ENCODE measurements around the gene MALT1. TPM values are rescaled to one million over a fixed set of nuclear protein-coding genes. Genes with fewer than 3 reads are reported as not detected.

Gene MALT1
- total RNA-seq, 3 donors from 2014 or later: 26.7 to 33.5 (median 26.9) TPM

DNA sequence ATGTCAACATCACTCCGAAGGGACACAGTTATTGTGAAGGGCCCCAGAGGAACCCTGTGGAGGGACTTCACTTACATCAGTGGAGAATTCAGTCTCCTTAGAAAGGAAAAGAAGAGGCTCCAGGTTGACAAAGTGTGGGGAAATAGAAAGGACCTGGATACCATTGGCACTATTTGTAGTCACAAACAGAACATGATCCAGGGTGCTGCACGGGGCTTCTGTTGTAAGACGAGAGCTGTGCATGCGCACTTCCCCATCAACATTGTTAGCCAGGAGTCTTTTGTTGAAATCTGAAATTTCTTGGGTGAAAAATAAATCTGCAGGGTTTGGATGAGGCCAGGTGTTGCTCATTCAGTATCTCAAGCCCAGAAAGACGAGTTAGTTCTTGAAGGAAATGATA lies 40.0 kb upstream of the MALT1 start:
- DNase-seq (ENCODE audit: low spot score in 2 of 2): no peak
- H3K4me3 ChIP-seq: no peak overlapping the region
- no peaks in the 10 kb centered on the region for H3K27me3 ChIP-seq
- no peaks in the 10 kb centered on the region for H3K9me3 ChIP-seq
- no peaks in the 10 kb centered on the region for H3K4me1 ChIP-seq
- H3K36me3 ChIP-seq: no peaks in the 10 kb centered on the region
- no peak overlapping the region for H3K27ac ChIP-seq
- intact Hi-C loops (cut with DNase I; ENCODE audit: low total_unique reads): no loop called here
- TF ChIP-seq POLR2AphosphoS5 (IDR thresholded peaks at IDR 0.05) (no peak), POLR2A (IDR thresholded peaks at IDR 0.05) (no peak)
- TF ChIP-seq, protein P1, sequence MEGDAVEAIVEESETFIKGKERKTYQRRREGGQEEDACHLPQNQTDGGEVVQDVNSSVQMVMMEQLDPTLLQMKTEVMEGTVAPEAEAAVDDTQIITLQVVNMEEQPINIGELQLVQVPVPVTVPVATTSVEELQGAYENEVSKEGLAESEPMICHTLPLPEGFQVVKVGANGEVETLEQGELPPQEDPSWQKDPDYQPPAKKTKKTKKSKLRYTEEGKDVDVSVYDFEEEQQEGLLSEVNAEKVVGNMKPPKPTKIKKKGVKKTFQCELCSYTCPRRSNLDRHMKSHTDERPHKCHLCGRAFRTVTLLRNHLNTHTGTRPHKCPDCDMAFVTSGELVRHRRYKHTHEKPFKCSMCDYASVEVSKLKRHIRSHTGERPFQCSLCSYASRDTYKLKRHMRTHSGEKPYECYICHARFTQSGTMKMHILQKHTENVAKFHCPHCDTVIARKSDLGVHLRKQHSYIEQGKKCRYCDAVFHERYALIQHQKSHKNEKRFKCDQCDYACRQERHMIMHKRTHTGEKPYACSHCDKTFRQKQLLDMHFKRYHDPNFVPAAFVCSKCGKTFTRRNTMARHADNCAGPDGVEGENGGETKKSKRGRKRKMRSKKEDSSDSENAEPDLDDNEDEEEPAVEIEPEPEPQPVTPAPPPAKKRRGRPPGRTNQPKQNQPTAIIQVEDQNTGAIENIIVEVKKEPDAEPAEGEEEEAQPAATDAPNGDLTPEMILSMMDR (IDR thresholded peaks at IDR 0.05): no peak

DNA sequence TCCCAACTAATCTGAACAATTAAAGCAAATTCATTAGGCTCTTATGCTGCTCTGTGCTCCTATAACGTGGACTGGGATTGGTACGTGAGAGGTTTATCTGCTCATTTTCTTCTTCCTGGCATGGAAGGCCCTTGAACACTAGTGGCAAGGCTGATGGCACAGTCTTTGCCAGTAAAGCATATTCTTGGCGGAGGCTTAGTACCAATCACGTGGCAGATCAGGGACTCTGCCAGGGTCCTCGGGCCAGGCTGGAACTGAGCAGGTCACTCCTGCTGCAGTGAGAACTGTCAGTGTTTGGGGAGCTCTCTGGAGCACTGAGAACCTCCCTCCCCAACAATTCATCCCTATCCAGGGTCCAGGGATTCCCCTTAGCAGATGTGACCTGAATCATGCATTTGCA lies 38.7 kb upstream of the MALT1 start:
- no peaks in the 10 kb centered on the region for H3K36me3 ChIP-seq
- no peak overlapping the region for H3K4me3 ChIP-seq
- intact Hi-C loops (cut with DNase I; ENCODE audit: low total_unique reads): no loop called here
- H3K27me3 ChIP-seq: no peaks in the 10 kb centered on the region
- H3K4me1 ChIP-seq: no peaks in the 10 kb centered on the region
- DNase-seq (ENCODE audit: low spot score in 2 of 2): no peak
- no peak for TF ChIP-seq POLR2AphosphoS5 (IDR thresholded peaks at IDR 0.05)
- TF ChIP-seq, protein P1 (IDR thresholded peaks at IDR 0.05): no peak
- TF ChIP-seq POLR2A (IDR thresholded peaks at IDR 0.05): no peak
- H3K27ac ChIP-seq: no peak overlapping the region
- H3K9me3 ChIP-seq: no peaks in the 10 kb centered on the region

DNA sequence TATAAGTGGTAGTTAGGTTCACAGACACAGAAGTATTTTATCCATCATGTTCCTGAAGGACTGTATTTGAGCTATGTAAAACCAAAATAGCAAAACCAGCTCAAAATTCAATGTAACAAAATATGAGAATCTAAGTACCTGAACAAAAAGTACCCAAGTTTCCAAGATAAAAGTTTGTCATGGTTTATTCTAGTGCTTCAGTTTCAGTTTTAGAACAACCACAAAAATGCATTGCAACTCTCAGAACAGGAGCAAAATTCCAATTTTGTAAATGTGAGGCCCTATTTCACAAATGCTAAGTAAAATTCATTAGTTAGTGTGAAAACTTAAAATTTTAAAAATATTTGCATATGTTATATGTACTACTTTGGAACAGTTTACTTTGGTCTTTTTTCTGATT lies 37.4 kb upstream of the MALT1 start:
- TF ChIP-seq POLR2A (IDR thresholded peaks at IDR 0.05) (no peak), POLR2AphosphoS5 (IDR thresholded peaks at IDR 0.05) (no peak)
- TF ChIP-seq, protein P1 (IDR thresholded peaks at IDR 0.05): no peak
- no peaks in the 10 kb centered on the region for H3K9me3 ChIP-seq
- no peak overlapping the region for H3K4me3 ChIP-seq
- no peaks in the 10 kb centered on the region for H3K36me3 ChIP-seq
- intact Hi-C loops (cut with DNase I; ENCODE audit: low total_unique reads): no loop called here
- no peaks in the 10 kb centered on the region for H3K4me1 ChIP-seq
- no peak overlapping the region for H3K27ac ChIP-seq
- H3K27me3 ChIP-seq: no peaks in the 10 kb centered on the region
- no peak for DNase-seq (ENCODE audit: low spot score in 2 of 2)

DNA sequence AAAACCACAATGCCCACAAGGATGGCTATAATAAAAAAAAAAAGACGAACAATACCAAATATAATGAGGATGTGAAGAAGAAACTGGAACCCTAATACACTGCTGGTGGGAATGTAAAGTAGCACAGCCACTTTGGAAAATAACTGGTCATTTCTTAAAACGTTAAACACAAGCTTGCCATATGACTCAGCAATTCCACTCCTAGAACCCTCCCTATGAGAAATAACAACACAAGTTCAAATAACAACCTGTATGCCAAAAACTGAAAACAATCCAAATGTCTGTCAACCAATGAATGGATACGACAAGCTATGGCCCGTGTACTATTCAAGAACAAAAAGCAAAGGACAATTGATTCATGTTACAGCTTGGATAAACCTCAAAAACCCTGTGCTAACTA lies 35.4 kb upstream of the MALT1 start:
- no peak overlapping the region for H3K4me3 ChIP-seq
- H3K4me1 ChIP-seq: no peaks in the 10 kb centered on the region
- DNase-seq (ENCODE audit: low spot score in 2 of 2): no peak
- no peaks in the 10 kb centered on the region for H3K9me3 ChIP-seq
- intact Hi-C loops (cut with DNase I; ENCODE audit: low total_unique reads): no loop called here
- no peak for TF ChIP-seq POLR2A (IDR thresholded peaks at IDR 0.05)
- TF ChIP-seq POLR2AphosphoS5 (IDR thresholded peaks at IDR 0.05): no peak
- TF ChIP-seq, protein P1 (IDR thresholded peaks at IDR 0.05): no peak
- no peak overlapping the region for H3K27ac ChIP-seq
- no peaks in the 10 kb centered on the region for H3K36me3 ChIP-seq
- H3K27me3 ChIP-seq: no peaks in the 10 kb centered on the region

DNA sequence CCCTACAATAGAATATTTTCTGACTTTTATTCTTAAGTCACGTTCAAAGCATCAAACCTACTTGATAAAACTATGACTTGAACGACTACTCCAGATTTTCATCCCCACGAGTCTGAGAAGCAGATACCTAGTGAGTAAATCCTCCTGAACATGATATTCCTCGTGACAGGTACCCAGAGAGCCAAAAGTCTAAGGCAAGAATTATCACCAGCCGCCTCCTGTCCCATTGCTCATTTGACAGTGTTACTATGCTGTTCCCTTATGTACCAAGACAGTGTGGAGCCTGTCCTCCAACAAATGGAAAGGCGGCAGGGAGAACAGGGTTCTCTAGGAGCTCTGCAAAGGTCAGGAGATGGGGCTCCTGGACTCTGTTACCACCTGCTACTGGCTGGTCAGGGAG lies 34.1 kb upstream of the MALT1 start:
- Histone ChIP-seq H3K36me3 (no peaks in the 10 kb centered on the region), H3K4me1 (no peaks in the 10 kb centered on the region), H3K27me3 (no peaks in the 10 kb centered on the region), H3K27ac (no peak overlapping the region), H3K4me3 (no peak overlapping the region), H3K9me3 (no peaks in the 10 kb centered on the region)
- no peak for TF ChIP-seq POLR2A (IDR thresholded peaks at IDR 0.05)
- TF ChIP-seq, protein P1 (IDR thresholded peaks at IDR 0.05): no peak
- no peak for TF ChIP-seq POLR2AphosphoS5 (IDR thresholded peaks at IDR 0.05)
- intact Hi-C loops (cut with DNase I; ENCODE audit: low total_unique reads): no loop called here
- DNase-seq (ENCODE audit: low spot score in 2 of 2): no peak
